Trophoblast cell (in vitro differentiated cells and primary cell): ENCODE results near the gene SEMA6D.

ENCODE experiments used
- DNase-seq, 2 donors: peaks; one replicate each; pipeline ENCODE4 v3.0.0-alpha.2; 2016
- H2AFZ ChIP-seq: 2 replicates; pipeline ENCODE4 v1.6.1; 2013; ENCODE audit warnings: low read length, moderate library complexity, mild to moderate bottlenecking; ENCODE audit not compliant: insufficient read depth, poor library complexity
- H2AK5ac ChIP-seq: 2 replicates; pipeline ENCODE4 v1.6.1; 2013; ENCODE audit warnings: mild to moderate bottlenecking, low read length
- H2BK120ac ChIP-seq: 2 replicates; pipeline ENCODE4 v1.6.1; 2013; ENCODE audit warnings: low read length, mild to moderate bottlenecking, moderate library complexity; ENCODE audit not compliant: insufficient read depth, poor library complexity
- H2BK12ac ChIP-seq: 2 replicates; pipeline ENCODE4 v1.6.1; 2013; ENCODE audit warnings: mild to moderate bottlenecking, low read length, moderate library complexity
- H2BK5ac ChIP-seq: 2 replicates; pipeline ENCODE4 v1.6.1; 2013; ENCODE audit warnings: low read length, low read depth, moderate library complexity, mild to moderate bottlenecking; ENCODE audit not compliant: poor library complexity
- H3K14ac ChIP-seq: 2 replicates; pipeline ENCODE4 v1.6.1; 2013; ENCODE audit warnings: mild to moderate bottlenecking, low read length
- H3K18ac ChIP-seq: 2 replicates; pipeline ENCODE4 v1.6.1; 2013; ENCODE audit warnings: mild to moderate bottlenecking, low read length
- H3K23ac ChIP-seq: 2 replicates; pipeline ENCODE4 v1.6.1; 2013; ENCODE audit warnings: low read length
- H3K27ac ChIP-seq: 2 replicates; pipeline ENCODE4 v1.5.1; 2013; ENCODE audit warnings: low read depth, mild to moderate bottlenecking, inconsistent platforms, low read length, moderate library complexity
- H3K27me3 ChIP-seq: 2 replicates; pipeline ENCODE4 v1.6.1; 2013; ENCODE audit warnings: inconsistent platforms, mild to moderate bottlenecking, low read length, moderate library complexity; ENCODE audit not compliant: insufficient read depth
- H3K36me3 ChIP-seq, 2 experiments: 1 replicate in 1 of 2; 2 replicates in 1 of 2; pipeline ENCODE4 v1.6.1; 2013; ENCODE audit warnings: low read length in 2 of 2, mild to moderate bottlenecking in 2 of 2, moderate library complexity in 1 of 2; ENCODE audit not compliant: insufficient read depth in 2 of 2, control insufficient read depth in 1 of 2
- H3K4ac ChIP-seq: 2 replicates; pipeline ENCODE4 v1.6.1; 2013; ENCODE audit warnings: low read depth, mild to moderate bottlenecking, low read length, moderate library complexity
- H3K4me1 ChIP-seq, 2 experiments: 1 replicate in 1 of 2; 2 replicates in 1 of 2; pipeline ENCODE4 v1.6.1; 2013; ENCODE audit warnings: low read length in 2 of 2, mild to moderate bottlenecking in 2 of 2, moderate library complexity in 1 of 2; ENCODE audit not compliant: insufficient read depth in 2 of 2, control insufficient read depth in 1 of 2
- H3K4me2 ChIP-seq: 2 replicates; pipeline ENCODE4 v1.6.1; 2013; ENCODE audit warnings: inconsistent platforms, mild to moderate bottlenecking, low read length, moderate library complexity
- H3K4me3 ChIP-seq: 2 replicates; pipeline ENCODE4 v1.5.1; 2013; ENCODE audit warnings: mild to moderate bottlenecking, low read depth, low read length, inconsistent platforms
- H3K79me1 ChIP-seq: one replicate; pipeline ENCODE4 v1.6.1; 2013; ENCODE audit warnings: low read length
- H3K79me2 ChIP-seq: 2 replicates; pipeline ENCODE4 v1.6.1; 2013; ENCODE audit warnings: low read length, mild to moderate bottlenecking; ENCODE audit not compliant: control insufficient read depth, insufficient read depth, poor library complexity
- H3K9ac ChIP-seq: 2 replicates; pipeline ENCODE4 v1.6.1; 2013; ENCODE audit warnings: mild to moderate bottlenecking, low read length
- H3K9me3 ChIP-seq: 2 replicates; pipeline ENCODE4 v1.6.1; 2013; ENCODE audit warnings: low read depth, mild to moderate bottlenecking, control low read depth, inconsistent platforms, low read length; ENCODE audit not compliant: insufficient read depth
- H4K12ac ChIP-seq: 2 replicates; pipeline ENCODE4 v1.6.1; 2013; ENCODE audit warnings: low read depth, mild to moderate bottlenecking, low read length, moderate library complexity
- H4K8ac ChIP-seq: 2 replicates; pipeline ENCODE4 v1.6.1; 2013; ENCODE audit warnings: low read depth, mild to moderate bottlenecking, low read length, moderate library complexity
- H4K91ac ChIP-seq: one replicate; pipeline ENCODE4 v1.6.1; 2013; ENCODE audit warnings: low read depth, mild to moderate bottlenecking, low read length, moderate library complexity
- WGBS: extraction: QIAGEN DNeasy Blood & Tissue Kit; methylation state at CpG from one replicate; pipeline ENCODE4 v1.1.7; 2013; ENCODE audit warnings: missing lambda C conversion rate; ENCODE audit not compliant: insufficient read length, insufficient coverage; ENCODE audit errors: extremely low coverage; 5-methylcytosine and 5-hydroxymethylcytosine counted together

Gene SEMA6D

GRCh38 chr15:47819158-47819557 lies 101.9 kb downstream of the SEMA6D start:
- Histone ChIP-seq H2AFZ (no peak overlapping the region), H4K91ac (no peak overlapping the region), H3K18ac (no peak overlapping the region), H3K14ac (no peak overlapping the region), H2BK120ac (no peak overlapping the region), H3K9ac (no peak overlapping the region), H3K23ac (no peak overlapping the region), H3K4me3 (no peak overlapping the region), H4K12ac (no peak overlapping the region), H4K8ac (no peak overlapping the region), H3K36me3 (no peaks in the 10 kb centered on the region), H3K4ac (no peak overlapping the region), H3K9me3 (no peaks in the 10 kb centered on the region), H3K27me3 (no peaks in the 10 kb centered on the region), H3K27ac (no peak overlapping the region), H3K4me2 (no peak overlapping the region), H3K79me1 (no peaks in the 10 kb centered on the region), H3K79me2 (no peaks in the 10 kb centered on the region), H3K4me1 (no peaks in the 10 kb centered on the region), H2BK12ac (no peak overlapping the region), H2AK5ac (no peak overlapping the region), H2BK5ac (no peak overlapping the region)
- DNase-seq, result peak in 1 of 2 donors; percentile 65
- WGBS, result no CpG with 5 or more reads among the region's 2 CpGs

GRCh38 chr15:47820057-47820746 lies 102.9 kb downstream of the SEMA6D start:
- no peaks in the 10 kb centered on the region for H3K4me1 ChIP-seq
- H4K12ac ChIP-seq, result no peak overlapping the region
- H2AK5ac ChIP-seq, result no peak overlapping the region
- H2BK5ac ChIP-seq, result no peak overlapping the region
- DNase-seq, result no peak
- no peaks in the 10 kb centered on the region for H3K9me3 ChIP-seq
- H3K14ac ChIP-seq, result no peak overlapping the region
- no peak overlapping the region for H3K27ac ChIP-seq
- no peaks in the 10 kb centered on the region for H3K36me3 ChIP-seq
- H3K18ac ChIP-seq, result no peak overlapping the region
- H3K79me1 ChIP-seq, result no peaks in the 10 kb centered on the region
- no peak overlapping the region for H4K91ac ChIP-seq
- no peak overlapping the region for H2BK120ac ChIP-seq
- H3K23ac ChIP-seq, result no peak overlapping the region
- no CpG with 5 or more reads among the region's 9 CpGs for WGBS
- H3K9ac ChIP-seq, result no peak overlapping the region
- H3K79me2 ChIP-seq, result no peaks in the 10 kb centered on the region
- H3K27me3 ChIP-seq, result no peaks in the 10 kb centered on the region
- no peak overlapping the region for H2BK12ac ChIP-seq
- no peak overlapping the region for H3K4me3 ChIP-seq
- H4K8ac ChIP-seq, result no peak overlapping the region
- H3K4me2 ChIP-seq, result no peak overlapping the region
- H2AFZ ChIP-seq, result no peak overlapping the region
- no peak overlapping the region for H3K4ac ChIP-seq

- Histone ChIP-seq H2BK12ac (no peak overlapping the region), H4K12ac (no peak overlapping the region), H3K4me3 (no peak overlapping the region), H3K9me3 (no peaks in the 10 kb centered on the region), H3K27ac (no peak overlapping the region), H3K14ac (no peak overlapping the region), H2BK120ac (no peak overlapping the region), H3K36me3 (no peaks in the 10 kb centered on the region), H3K27me3 (no peaks in the 10 kb centered on the region), H3K4me1 (no peaks in the 10 kb centered on the region), H3K79me1 (no peaks in the 10 kb centered on the region), H2AFZ (no peak overlapping the region), H3K18ac (no peak overlapping the region), H3K9ac (no peak overlapping the region), H3K23ac (no peak overlapping the region), H2BK5ac (no peak overlapping the region), H2AK5ac (no peak overlapping the region), H3K4ac (no peak overlapping the region), H4K91ac (no peak overlapping the region), H3K4me2 (no peak overlapping the region), H4K8ac (no peak overlapping the region), H3K79me2 (no peaks in the 10 kb centered on the region)
- peak in 1 of 2 donors; percentile 8 for DNase-seq
- no CpG with 5 or more reads among the region's 8 CpGs for WGBS
Observed at GRCh38 chr15:47820747-47821319, 103.5 kb downstream of the SEMA6D start.

- H2BK120ac ChIP-seq, result no peak overlapping the region
- no peaks in the 10 kb centered on the region for H3K36me3 ChIP-seq
- no peaks in the 10 kb centered on the region for H3K9me3 ChIP-seq
- H3K4ac ChIP-seq, result no peak overlapping the region
- no peak overlapping the region for H4K8ac ChIP-seq
- no peaks in the 10 kb centered on the region for H3K4me1 ChIP-seq
- H3K27me3 ChIP-seq, result no peaks in the 10 kb centered on the region
- no CpG with 5 or more reads among the region's 4 CpGs for WGBS
- H3K18ac ChIP-seq, result no peak overlapping the region
- no peak overlapping the region for H3K14ac ChIP-seq
- H3K79me1 ChIP-seq, result no peaks in the 10 kb centered on the region
- no peak overlapping the region for H3K27ac ChIP-seq
- H3K4me3 ChIP-seq, result no peak overlapping the region
- no peak overlapping the region for H2AFZ ChIP-seq
- no peak overlapping the region for H2AK5ac ChIP-seq
- H2BK5ac ChIP-seq, result no peak overlapping the region
- no peak overlapping the region for H4K12ac ChIP-seq
- no peak for DNase-seq
- H3K4me2 ChIP-seq, result no peak overlapping the region
- no peak overlapping the region for H3K9ac ChIP-seq
- H3K79me2 ChIP-seq, result no peaks in the 10 kb centered on the region
- no peak overlapping the region for H4K91ac ChIP-seq
- no peak overlapping the region for H3K23ac ChIP-seq
- no peak overlapping the region for H2BK12ac ChIP-seq
Observed at GRCh38 chr15:47822048-47822447, 104.7 kb downstream of the SEMA6D start.
